HG03045 (cell line): ENCODE data around the gene IDUA.

Source experiments
- ATAC-seq: cut with Tn5 transposase; IDR thresholded peaks from one replicate; pipeline ENCODE4 v1.9.1; 2021; ENCODE audit warnings: mild to moderate bottlenecking, moderate library complexity; ENCODE audit not compliant: unreplicated experiment

Gene IDUA

GRCh38 chr4:1027915-1028238 lies 41.0 kb downstream of the IDUA start:
- no peak for ATAC-seq

- no peak for ATAC-seq
Measured at GRCh38 chr4:1028574-1029220, 41.9 kb downstream of the IDUA start.

- no peak for ATAC-seq
Measured at GRCh38 chr4:1029529-1029928, 42.7 kb downstream of the IDUA start.

- no peak for ATAC-seq
Measured at GRCh38 chr4:1030031-1030430, 43.2 kb downstream of the IDUA start.

GRCh38 chr4:1030559-1030958 lies 43.7 kb downstream of the IDUA start:
- ATAC-seq: no peak

- ATAC-seq: no peak
Measured at GRCh38 chr4:1031346-1031745, 44.5 kb downstream of the IDUA start.

- no peak for ATAC-seq
Measured at GRCh38 chr4:1031956-1032795, 45.3 kb downstream of the IDUA start.

- no peak for ATAC-seq
Measured at GRCh38 chr4:1032861-1033260, 46.0 kb downstream of the IDUA start.

GRCh38 chr4:1033840-1034551 lies 47.2 kb downstream of the IDUA start:
- no peak for ATAC-seq

GRCh38 chr4:1035510-1035909 lies 48.7 kb downstream of the IDUA start:
- ATAC-seq: no peak

GRCh38 chr4:1036095-1036494 lies 49.3 kb downstream of the IDUA start:
- no peak for ATAC-seq

- no peak for ATAC-seq
Measured at GRCh38 chr4:1036976-1037810, 50.3 kb downstream of the IDUA start.

GRCh38 chr4:1038948-1039492 lies 52.2 kb downstream of the IDUA start:
- no peak for ATAC-seq

- no peak for ATAC-seq
Measured at GRCh38 chr4:1039493-1040343, 52.9 kb downstream of the IDUA start.

- ATAC-seq: no peak
Measured at GRCh38 chr4:1040344-1041146, 53.7 kb downstream of the IDUA start.

GRCh38 chr4:1041147-1041935 lies 54.5 kb downstream of the IDUA start:
- no peak for ATAC-seq

- ATAC-seq: no peak
Measured at GRCh38 chr4:1041936-1042330, 55.1 kb downstream of the IDUA start.

- ATAC-seq: no peak
Measured at GRCh38 chr4:1042352-1043055, 55.7 kb downstream of the IDUA start.
